Measurements from ENCODE around the gene CDH9. TPM values are rescaled to one million over a fixed set of nuclear protein-coding genes. Genes with fewer than 3 reads are reported as not detected.

CDH9 gene
- total and polyA plus RNA-seq, 2 donors (not counting 1 experiment from before 2014, with no cell fraction given): not detected

GRCh38 chr5:26959290-26959689 lies 79.1 kb downstream of the CDH9 start:
- CTCF ChIA-PET: no interaction called here

DNA sequence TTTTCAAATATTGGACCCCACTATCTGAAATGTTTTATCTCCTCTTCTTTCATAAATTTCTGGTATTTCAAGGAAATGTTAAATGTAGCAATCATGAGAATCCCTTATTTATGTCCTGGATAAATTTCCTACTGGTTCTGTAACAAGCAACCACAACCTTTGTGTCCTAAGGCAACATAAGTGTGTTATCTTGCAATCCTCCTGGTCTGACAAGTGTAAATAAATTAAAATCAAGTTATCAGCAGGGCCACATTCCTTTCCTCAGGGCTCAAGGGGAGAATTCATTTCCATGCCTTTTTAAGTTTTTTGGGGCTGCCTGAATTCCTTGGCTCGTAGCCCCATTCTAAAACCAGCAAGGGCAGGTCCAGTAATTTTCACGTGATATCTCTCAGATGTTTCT lies 83.2 kb downstream of the CDH9 start:
- H4K20me1 ChIP-seq (ENCODE audit: control insufficient read depth, insufficient read depth, low read length, poor library complexity, severe bottlenecking): no peaks in the 10 kb centered on the region
- ChIA-PET POLR2A (no interaction called here), CTCF (no interaction called here)
- H3K79me2 ChIP-seq (ENCODE audit: control insufficient read depth, insufficient read depth, low read length): no peaks in the 10 kb centered on the region
- 100% methylated on average over 1 of the region's 2 CpGs for WGBS (ENCODE audit: insufficient coverage)
- no peak overlapping the region for H3K27ac ChIP-seq (ENCODE audit: low read length in 2 of 2)
- H3K4me1 ChIP-seq (ENCODE audit: control insufficient read depth in 2 of 2, insufficient read depth in 2 of 2, low read length in 2 of 2): no peaks in the 10 kb centered on the region
- ATAC-seq (ENCODE audit: low read depth): no peak
- no peaks in the 10 kb centered on the region for H3K9me3 ChIP-seq (ENCODE audit: control extremely low read depth in 1 of 3, control insufficient read depth in 2 of 3, insufficient read depth in 1 of 3, low read length in 2 of 3)
- TF ChIP-seq, protein P1, sequence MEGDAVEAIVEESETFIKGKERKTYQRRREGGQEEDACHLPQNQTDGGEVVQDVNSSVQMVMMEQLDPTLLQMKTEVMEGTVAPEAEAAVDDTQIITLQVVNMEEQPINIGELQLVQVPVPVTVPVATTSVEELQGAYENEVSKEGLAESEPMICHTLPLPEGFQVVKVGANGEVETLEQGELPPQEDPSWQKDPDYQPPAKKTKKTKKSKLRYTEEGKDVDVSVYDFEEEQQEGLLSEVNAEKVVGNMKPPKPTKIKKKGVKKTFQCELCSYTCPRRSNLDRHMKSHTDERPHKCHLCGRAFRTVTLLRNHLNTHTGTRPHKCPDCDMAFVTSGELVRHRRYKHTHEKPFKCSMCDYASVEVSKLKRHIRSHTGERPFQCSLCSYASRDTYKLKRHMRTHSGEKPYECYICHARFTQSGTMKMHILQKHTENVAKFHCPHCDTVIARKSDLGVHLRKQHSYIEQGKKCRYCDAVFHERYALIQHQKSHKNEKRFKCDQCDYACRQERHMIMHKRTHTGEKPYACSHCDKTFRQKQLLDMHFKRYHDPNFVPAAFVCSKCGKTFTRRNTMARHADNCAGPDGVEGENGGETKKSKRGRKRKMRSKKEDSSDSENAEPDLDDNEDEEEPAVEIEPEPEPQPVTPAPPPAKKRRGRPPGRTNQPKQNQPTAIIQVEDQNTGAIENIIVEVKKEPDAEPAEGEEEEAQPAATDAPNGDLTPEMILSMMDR (IDR thresholded peaks at IDR 0.05): no peak
- no peak for TF ChIP-seq EZH2 (IDR thresholded peaks at IDR 0.05; ENCODE audit: borderline replicate concordance, insufficient read depth, low read depth, low read length, poor library complexity, severe bottlenecking)
- H3K4me3 Mint-ChIP-seq: no peak overlapping the region
- no peak overlapping the region for H3K4me2 ChIP-seq (replicated peaks; ENCODE audit: low read depth, low read length, poor library complexity, severe bottlenecking)
- H3K36me3 ChIP-seq (replicated peaks in 1 of 2; ENCODE audit: control extremely low read depth in 1 of 2, control insufficient read depth in 1 of 2, extremely low read depth in 1 of 2, insufficient read depth in 2 of 2, low read length in 1 of 2): no peaks in the 10 kb centered on the region
- no peak for DNase-seq
- H3K27ac Mint-ChIP-seq: no peak overlapping the region
- H3K9ac ChIP-seq (ENCODE audit: low read length): no peak overlapping the region
- H3K27me3 ChIP-seq (replicated peaks in 1 of 4; ENCODE audit: control extremely low read depth in 1 of 4, control insufficient read depth in 3 of 4, insufficient read depth in 4 of 4, low read length in 3 of 4): no peaks in the 10 kb centered on the region
- no peaks in the 10 kb centered on the region for H3K4me1 Mint-ChIP-seq
- no peaks in the 10 kb centered on the region for H3K27me3 Mint-ChIP-seq
- H2AFZ ChIP-seq (ENCODE audit: insufficient read depth, low read depth, low read length, poor library complexity, severe bottlenecking): no peak overlapping the region
- H3K4me3 ChIP-seq (ENCODE audit: control extremely low read depth in 1 of 5, extremely low read depth in 1 of 5, insufficient read depth in 1 of 5, low read depth in 2 of 5, low read length in 4 of 5): no peak overlapping the region
- intact Hi-C loops (cut with micrococcal nuclease): no loop called here
- no peaks in the 10 kb centered on the region for H3K9me3 Mint-ChIP-seq (ENCODE audit: insufficient read depth)

More at GRCh38 chr5:26959290-26959689, 79.1 kb downstream of the CDH9 start:
- H4K20me1 ChIP-seq (ENCODE audit: control insufficient read depth, insufficient read depth, low read length, poor library complexity, severe bottlenecking): no peaks in the 10 kb centered on the region
- no peaks in the 10 kb centered on the region for H3K27me3 Mint-ChIP-seq
- H3K27me3 ChIP-seq (replicated peaks in 1 of 4; ENCODE audit: control extremely low read depth in 1 of 4, control insufficient read depth in 3 of 4, insufficient read depth in 4 of 4, low read length in 3 of 4): no peaks in the 10 kb centered on the region
- no peak overlapping the region for H3K4me3 Mint-ChIP-seq
- intact Hi-C loops (cut with micrococcal nuclease): no loop called here
- no peak overlapping the region for H3K27ac ChIP-seq (ENCODE audit: low read length in 2 of 2)
- no peak overlapping the region for H2AFZ ChIP-seq (ENCODE audit: insufficient read depth, low read depth, low read length, poor library complexity, severe bottlenecking)
- H3K9ac ChIP-seq (ENCODE audit: low read length): no peak overlapping the region
- no peaks in the 10 kb centered on the region for H3K79me2 ChIP-seq (ENCODE audit: control insufficient read depth, insufficient read depth, low read length)
- H3K4me1 Mint-ChIP-seq: no peaks in the 10 kb centered on the region
- ATAC-seq (ENCODE audit: low read depth) (no peak), DNase-seq (no peak)
- no CpG with 5 or more reads among the region's 1 CpG for WGBS (ENCODE audit: insufficient coverage)
- peaks cover 2% of the 10 kb centered on the region for H3K9me3 Mint-ChIP-seq (ENCODE audit: insufficient read depth)
- POLR2A ChIA-PET: no interaction called here
- H3K27ac Mint-ChIP-seq: no peak overlapping the region
- H3K4me3 ChIP-seq (ENCODE audit: control extremely low read depth in 1 of 5, extremely low read depth in 1 of 5, insufficient read depth in 1 of 5, low read depth in 2 of 5, low read length in 4 of 5): no peak overlapping the region
- H3K36me3 ChIP-seq (replicated peaks in 1 of 2; ENCODE audit: control extremely low read depth in 1 of 2, control insufficient read depth in 1 of 2, extremely low read depth in 1 of 2, insufficient read depth in 2 of 2, low read length in 1 of 2): no peaks in the 10 kb centered on the region
- no peak overlapping the region for H3K4me2 ChIP-seq (replicated peaks; ENCODE audit: low read depth, low read length, poor library complexity, severe bottlenecking)
- TF ChIP-seq, protein P1 (IDR thresholded peaks at IDR 0.05): no peak
- no peak for TF ChIP-seq EZH2 (IDR thresholded peaks at IDR 0.05; ENCODE audit: borderline replicate concordance, insufficient read depth, low read depth, low read length, poor library complexity, severe bottlenecking)
- H3K9me3 ChIP-seq (ENCODE audit: control extremely low read depth in 1 of 3, control insufficient read depth in 2 of 3, insufficient read depth in 1 of 3, low read length in 2 of 3): no peaks in the 10 kb centered on the region
- no peaks in the 10 kb centered on the region for H3K4me1 ChIP-seq (ENCODE audit: control insufficient read depth in 2 of 2, insufficient read depth in 2 of 2, low read length in 2 of 2)
